K562 (cell line): Measurements from ENCODE around the gene TSTD1. TPM values are rescaled to one million over a fixed set of nuclear protein-coding genes. Genes with fewer than 3 reads are reported as not detected.

Experiments
- ATAC-seq: fragments of 200-7000 bp; cut with Tn5 transposase; 3 replicates; pipeline ENCODE4 v1.9.1; 2020; ENCODE audit warnings: moderate library complexity
- BruUV-seq: library from RNA; stranded (reverse); fragments of 400-500 nt; replicated peaks from 2 replicates; lab custom pipeline; 2021; lab: Mats Ljungman, UMichigan
- CTCF ChIA-PET: fragments of 300-600 bp; formaldehyde crosslinking; extraction: SDS; loops from one replicate; lab custom pipeline; 2021; ENCODE audit warnings: low intra/inter-chr PET ratio; lab: Yijun Ruan, JAX
- POLR2A ChIA-PET: fragments of 300-600, 350-650 bp; sonication (Branson Sonifier 250); formaldehyde crosslinking; extraction: SDS; loops from one replicate; lab custom pipeline; 2021; ENCODE audit warnings: antibody characterized with exemption, inconsistent platforms; lab: Yijun Ruan, JAX
- DNase-seq, 4 experiments: peaks; one replicate each; pipeline versions ENCODE4 v3.0.0 to v3.0.0-alpha.2; 2011 to 2018; ENCODE audit warnings: low spot score in 3 of 4, mixed read lengths in 3 of 4; ENCODE audit errors: extremely low read depth in 1 of 4
- FAIRE-seq: peaks from 2 replicates; lab custom pipeline; 2011; peaks lifted over from hg19 to GRCh38; lab: Jason Lieb, UNC
- H2AFZ ChIP-seq: 2 replicates; pipeline ENCODE4 v1.6.0; 2011; ENCODE audit warnings: low read depth, low read length, control low read depth, inconsistent platforms
- H3K27ac ChIP-seq: fragments of 200-600 bp; 3 replicates; pipeline ENCODE4 v1.8.0; 2011; ENCODE audit warnings: low read depth, mild to moderate bottlenecking, control low read depth, inconsistent platforms, low read length, moderate library complexity, mixed read lengths; ENCODE audit errors: extremely low read depth
- H3K27me3 ChIP-seq, 2 experiments: fragments of 300-600 bp in 1 of 2; 2 replicates in 1 of 2; 3 replicates in 1 of 2; pipeline versions ENCODE4 v1.6.0 to v1.8.0; 2011; ENCODE audit warnings: inconsistent platforms in 2 of 2, low read length in 2 of 2, mild to moderate bottlenecking in 1 of 2, mixed read lengths in 1 of 2, moderate library complexity in 1 of 2; ENCODE audit not compliant: control insufficient read depth in 2 of 2, insufficient read depth in 2 of 2
- H3K36me3 ChIP-seq: fragments of 300-600 bp; 3 replicates; pipeline ENCODE4 v1.8.0; 2011; ENCODE audit warnings: mild to moderate bottlenecking, low read length, inconsistent platforms; ENCODE audit not compliant: control insufficient read depth, insufficient read depth
- H3K4me1 ChIP-seq, 2 experiments: fragments of 200-600 bp in 1 of 2; replicated peaks in 1 of 2; 2 replicates in 1 of 2; 3 replicates in 1 of 2; pipeline versions ENCODE4 v1.5.1 to v1.8.0; 2011; ENCODE audit warnings: inconsistent platforms in 2 of 2, low read length in 2 of 2, mild to moderate bottlenecking in 1 of 2, mixed read lengths in 1 of 2, moderate library complexity in 1 of 2; ENCODE audit not compliant: control insufficient read depth in 2 of 2, insufficient read depth in 2 of 2
- H3K4me2 ChIP-seq: 2 replicates; pipeline ENCODE4 v1.6.1; 2011; ENCODE audit warnings: low read length, control low read depth, inconsistent platforms, mixed read lengths; ENCODE audit not compliant: insufficient read depth
- H3K4me3 ChIP-seq: fragments of 200-600 bp; sonication (generic), shearing (Covaris generic); 2 replicates; pipeline ENCODE4 v1.5.1; 2016; ENCODE audit warnings: control low read depth, inconsistent platforms
- H3K79me2 ChIP-seq: fragments of 200-600 bp; 3 replicates; pipeline ENCODE4 v1.8.0; 2011; ENCODE audit warnings: low read length, inconsistent platforms; ENCODE audit not compliant: control insufficient read depth, insufficient read depth
- H3K9ac ChIP-seq, 2 experiments: 2 replicates each; pipeline versions ENCODE4 v1.6.0 to v1.6.1; 2011; ENCODE audit warnings: low read depth in 2 of 2, low read length in 2 of 2, control low read depth in 1 of 2, inconsistent platforms in 1 of 2, mild to moderate bottlenecking in 1 of 2, mixed read lengths in 1 of 2; ENCODE audit not compliant: insufficient read depth in 1 of 2
- H3K9me1 ChIP-seq: one replicate; pipeline ENCODE4 v1.6.0; 2011; ENCODE audit warnings: inconsistent platforms, mild to moderate bottlenecking, low read length, moderate library complexity; ENCODE audit not compliant: control insufficient read depth, insufficient read depth
- H3K9me3 ChIP-seq: replicated peaks from 2 replicates; pipeline ENCODE4 v1.5.1; 2011; ENCODE audit warnings: low read depth, low read length, inconsistent platforms; ENCODE audit not compliant: control insufficient read depth, insufficient read depth
- H4K20me1 ChIP-seq: replicated peaks from 2 replicates; pipeline ENCODE4 v1.6.1; 2011; ENCODE audit warnings: low read length, inconsistent platforms, mixed read lengths; ENCODE audit not compliant: control insufficient read depth, insufficient read depth
- ATF4 ChIP-seq: fragments of 450-650 bp; formaldehyde crosslinking; IDR thresholded peaks from 2 replicates; pipeline ENCODE4 v1.4.0; 2022; ENCODE audit warnings: mild to moderate bottlenecking, moderate library complexity
- EHMT2 ChIP-seq: fragments of 450-650 bp; IDR thresholded peaks from 2 replicates; pipeline ENCODE4 v1.6.1; 2018; ENCODE audit warnings: antibody characterized with exemption
- ETV6 ChIP-seq, 3 experiments: fragments of 150-350 bp in 1 of 3; sonication (generic) in 1 of 3; formaldehyde crosslinking in 1 of 3; IDR thresholded peaks; 2 replicates each; pipeline versions ENCODE4 v1.6.1 to v1.8.0; 2014 to 2022; ENCODE audit warnings: borderline replicate concordance in 2 of 3, low read depth in 2 of 3, antibody characterized with exemption in 1 of 3, low read length in 1 of 3, mild to moderate bottlenecking in 1 of 3, missing genetic modification reagents in 1 of 3
- JUND ChIP-seq, 2 experiments: IDR thresholded peaks; 2 replicates in 1 of 2; 3 replicates in 1 of 2; pipeline ENCODE4 v1.6.1; 2011; ENCODE audit warnings: borderline replicate concordance in 2 of 2, low read depth in 2 of 2, low read length in 2 of 2, improper control_type of control experiment in 1 of 2, missing biosample characterization in 1 of 2, missing genetic modification characterization in 1 of 2, missing genetic modification reagents in 1 of 2
- SAFB2 ChIP-seq: fragments of 200-400 bp; formaldehyde crosslinking; IDR thresholded peaks from 2 replicates; pipeline ENCODE4 v1.6.1; 2018; ENCODE audit warnings: borderline replicate concordance, low read length, low read depth, moderate library complexity; ENCODE audit not compliant: severe bottlenecking
- ZBTB2 ChIP-seq: fragments of 450-650 bp; IDR thresholded peaks from 2 replicates; pipeline ENCODE4 v1.6.1; 2016; ENCODE audit warnings: antibody characterized with exemption
- ZBTB26 ChIP-seq: fragments of 450-650 bp; formaldehyde crosslinking; IDR thresholded peaks from 2 replicates; pipeline ENCODE4 v1.4.0; 2022; ENCODE audit warnings: missing genetic modification characterization
- ZNF324 ChIP-seq: fragments of 250-450 bp; sonication (Bioruptor Pico); IDR thresholded peaks from 2 replicates; pipeline ENCODE4 v1.4.0; 2020; ENCODE audit warnings: mild to moderate bottlenecking
- ZNF449 ChIP-seq: fragments of 250-450 bp; sonication (Bioruptor Pico); IDR thresholded peaks from 2 replicates; pipeline ENCODE4 v1.8.0; 2022; ENCODE audit warnings: moderate library complexity, mild to moderate bottlenecking, inconsistent platforms
- WGBS: fragments of 100-300 bp; shearing (Covaris generic); methylation state at CpG from one replicate; pipeline ENCODE4 v1.1.6; 2016; ENCODE audit warnings: low coverage, mixed read lengths; ENCODE audit not compliant: insufficient coverage; ENCODE audit errors: missing lambda C conversion rate; 5-methylcytosine and 5-hydroxymethylcytosine counted together
- in situ Hi-C: fragments of 300-500 bp; cut with MboI; formaldehyde crosslinking; loops from 4 replicates; pipeline ENCODE4 v1.15.0; 2018; ENCODE audit warnings: inconsistent platforms, mixed read lengths
- intact Hi-C: fragments of 100-400 bp; cut with micrococcal nuclease; formaldehyde crosslinking; loops from 2 replicates; pipeline ENCODE4 v1.14.2; 2022
- polyA plus RNA-seq, 8 experiments: library from polyadenylated mRNA; depleted of rRNA in 4 of 8; stranded (reverse) in 5 of 8; unstranded in 3 of 8; fragments of >200 nt; fragmentation: Nextera tagmentation in 2 of 8; fragmentation: Illumina TruSeq in 1 of 8; extraction: Ambion mirVana in 2 of 8; extraction: Trizol in 1 of 8; gene quantifications; 2 replicates each; pipeline versions ENCODE4 v1.2.1 to v1.2.3, GENCODE V29; 2011 to 2014; ENCODE audit warnings: inconsistent platforms in 1 of 8, missing spikeins in 1 of 8
- total RNA-seq, 7 experiments: library from RNA; depleted of rRNA in 6 of 7; stranded (reverse); fragments of >200 nt in 6 of 7; fragmentation: Illumina TruSeq in 2 of 7; extraction: Trizol in 2 of 7; gene quantifications; 2 replicates each; pipeline versions ENCODE4 v1.2.1 to v1.2.3, GENCODE V29; 2011 to 2021; ENCODE audit warnings: low replicate concordance in 1 of 7

The TSTD1 gene
- total and polyA plus RNA-seq, 9 of the 15 experiments (the other 6 are each of a cell fraction or from before 2014, with no cell fraction given), result 0.23 to 0.53 TPM; not detected in 7

GRCh38 chr1:161021970-161022353 lies 16.8 kb downstream of the TSTD1 start:
- Histone ChIP-seq H3K36me3 (0 out of 3 replicates have a peak, but pooled peaks cover 2% of the 10 kb centered on the region), H3K9me3 (no peaks in the 10 kb centered on the region), H2AFZ (peak overlapping the region; percentile 99; the same call in 1 of the 2 replicates), H3K9ac (peak overlapping the region in 1 of 2 experiments; percentile 88; a peak in 2 of 4 replicates), H3K27ac (peak overlapping the region; percentile 96), H3K4me2 (peak overlapping the region; percentile 97), H4K20me1 (no peaks in the 10 kb centered on the region), H3K9me1 (peaks cover 3% of the 10 kb centered on the region), H3K4me1 (peaks cover 26 to 30% of the 10 kb centered on the region in 2 experiments), H3K4me3 (peak overlapping the region; percentile 87), H3K79me2 (peaks cover 42% of the 10 kb centered on the region)
- FAIRE-seq (no peak), DNase-seq (no peak), ATAC-seq (no peak)
- intact Hi-C loops, result no loop called here
- ChIA-PET CTCF (no interaction called here), POLR2A (interaction anchor here (0.8 to 2.5 kb wide), 4 partner anchors 9 to 25 kb away, joined by 3 to 18 read pairs (median 6); partner anchors contain the start of genes TSTD1 and USF1)
- WGBS, result 76% methylated on average over 2 of the region's 2 CpGs
- BruUV-seq, result no TSS peak
- no peak for TF ChIP-seq ZBTB2
- no peak for TF ChIP-seq JUND (IDR thresholded peaks at IDR 0.05; ENCODE audit: borderline replicate concordance, low read depth, low read length)
- TF ChIP-seq JUND (tag; IDR thresholded peaks at IDR 0.05; ENCODE audit: borderline replicate concordance, low read depth, low read length), result peak; percentile 35; the same call in 1 of the 3 replicates
- TF ChIP-seq SAFB2, result no peak
- TF ChIP-seq ATF4 (CRISPR knock-in tag), result no peak
- TF ChIP-seq EHMT2, result 0 out of 2 replicates have a peak, but pooled peaks have one; percentile 1
- no peak for TF ChIP-seq ZBTB26 (CRISPR knock-in tag)
- TF ChIP-seq ZNF324, result no peak
- TF ChIP-seq ZNF449 (CRISPR knock-in tag), result no peak
- TF ChIP-seq ETV6 (IDR thresholded peaks at IDR 0.05; ENCODE audit: borderline replicate concordance in 1 of 2, low read depth in 2 of 2, low read length in 1 of 2), result no peak
- TF ChIP-seq ETV6 (CRISPR knock-in tag; IDR thresholded peaks at IDR 0.05; ENCODE audit: borderline replicate concordance), result no peak
- TF ChIP-seq, all 486 proteins: peak for 2
- H3K27me3 ChIP-seq, result no peaks in the 10 kb centered on the region
- in situ Hi-C loops, result no loop called here
